ENCODE measurements around the gene KLK15.

GRCh38 chr19:50814883-50815282 lies 18.5 kb downstream of the KLK15 start:
- no peak for TF ChIP-seq EZH2 (IDR thresholded peaks at IDR 0.05; ENCODE audit: insufficient read depth, poor library complexity, severe bottlenecking)
- no peak for TF ChIP-seq EZH2phosphoT487 (IDR thresholded peaks at IDR 0.05; ENCODE audit: insufficient read depth, low read depth)

Measured in GM23248 (cell line).